IMR-90 (cell line): ENCODE measurements around the gene SDK1. TPM values are rescaled to one million over a fixed set of nuclear protein-coding genes. Genes with fewer than 3 reads are reported as not detected.

Experiments used
- ATAC-seq: fragments of 200-7000 bp; cut with Tn5 transposase; 2 replicates; pipeline ENCODE4 v1.9.1; 2020; ENCODE audit warnings: low read depth, mild to moderate bottlenecking, moderate library complexity
- BruUV-seq: library from RNA; stranded (reverse); fragments of 400-500 nt; replicated peaks from 2 replicates; lab custom pipeline; 2021; lab: Mats Ljungman, UMichigan
- CTCF ChIA-PET: fragments of 300-600 bp; formaldehyde crosslinking; extraction: SDS; loops from one replicate; lab custom pipeline; 2021; ENCODE audit warnings: antibody characterized with exemption; lab: Yijun Ruan, JAX
- POLR2A ChIA-PET: fragments of 300-600 bp; sonication (Branson Sonifier 250); formaldehyde crosslinking; loops from one replicate; lab custom pipeline; 2022; ENCODE audit warnings: antibody characterized with exemption; ENCODE audit not compliant: unreplicated experiment; lab: Charles Lee
- DNase-seq: peaks from one replicate; pipeline ENCODE4 v3.0.0; 2013
- H2AFZ ChIP-seq: replicated peaks from 2 replicates; pipeline ENCODE3; 2013; ENCODE audit warnings: low read length, mild to moderate bottlenecking; ENCODE audit not compliant: poor library complexity
- H2AK5ac ChIP-seq: 2 replicates; pipeline ENCODE4 v1.6.1; 2013; ENCODE audit warnings: low read depth, low read length, inconsistent platforms
- H2AK9ac ChIP-seq: replicated peaks from 2 replicates; pipeline ENCODE3; 2013; ENCODE audit warnings: mild to moderate bottlenecking, low read depth, low read length, moderate library complexity; ENCODE audit not compliant: poor library complexity
- H2BK120ac ChIP-seq: 2 replicates; pipeline ENCODE4 v1.6.1; 2013; ENCODE audit warnings: low read depth, low read length, inconsistent platforms
- H2BK15ac ChIP-seq: 3 replicates; pipeline ENCODE4 v1.6.1; 2013; ENCODE audit warnings: low read depth, low read length, inconsistent platforms
- H2BK20ac ChIP-seq: 2 replicates; pipeline ENCODE4 v1.6.1; 2013; ENCODE audit warnings: low read depth, mild to moderate bottlenecking, inconsistent platforms, low read length, moderate library complexity
- H2BK5ac ChIP-seq: 2 replicates; pipeline ENCODE4 v1.6.1; 2013; ENCODE audit warnings: mild to moderate bottlenecking, low read depth, low read length, inconsistent platforms; ENCODE audit not compliant: poor library complexity, severe bottlenecking
- H3K14ac ChIP-seq: replicated peaks from 2 replicates; pipeline ENCODE4 v1.6.1; 2013; ENCODE audit warnings: low read depth, low read length, inconsistent platforms
- H3K18ac ChIP-seq: 2 replicates; pipeline ENCODE4 v1.6.1; 2013; ENCODE audit warnings: low read depth, low read length, control low read depth
- H3K23ac ChIP-seq: 2 replicates; pipeline ENCODE4 v1.6.1; 2013; ENCODE audit warnings: low read depth, low read length, inconsistent platforms
- H3K27ac ChIP-seq: 2 replicates; pipeline ENCODE4 v1.5.1; 2013; ENCODE audit warnings: mild to moderate bottlenecking, control low read depth, low read length; ENCODE audit not compliant: insufficient read depth
- H3K27me3 ChIP-seq: 2 replicates; pipeline ENCODE4 v1.6.1; 2013; ENCODE audit warnings: low read length; ENCODE audit not compliant: control insufficient read depth, insufficient read depth
- H3K36me3 ChIP-seq: 2 replicates; pipeline ENCODE4 v1.6.1; 2013; ENCODE audit warnings: low read length, mixed read lengths; ENCODE audit not compliant: control insufficient read depth, insufficient read depth
- H3K4ac ChIP-seq: 2 replicates; pipeline ENCODE4 v1.6.1; 2013; ENCODE audit warnings: low read depth, low read length, inconsistent platforms
- H3K4me1 ChIP-seq: 2 replicates; pipeline ENCODE4 v1.6.1; 2013; ENCODE audit warnings: low read length, mixed read lengths; ENCODE audit not compliant: control insufficient read depth, insufficient read depth
- H3K4me2 ChIP-seq: 2 replicates; pipeline ENCODE4 v1.6.1; 2013; ENCODE audit warnings: low read depth, mild to moderate bottlenecking, control low read depth, low read length, moderate library complexity
- H3K4me3 ChIP-seq: 2 replicates; pipeline ENCODE4 v1.5.1; 2013; ENCODE audit warnings: low read depth, mild to moderate bottlenecking, control low read depth, low read length, moderate library complexity; ENCODE audit not compliant: insufficient read depth
- H3K56ac ChIP-seq: 2 replicates; pipeline ENCODE4 v1.6.1; 2013; ENCODE audit warnings: low read length, inconsistent platforms; ENCODE audit not compliant: insufficient read depth; ENCODE audit errors: extremely low read depth
- H3K79me1 ChIP-seq, 2 experiments: 2 replicates each; pipeline ENCODE4 v1.6.1; 2013; ENCODE audit warnings: low read length in 2 of 2, inconsistent platforms in 1 of 2, low read depth in 1 of 2
- H3K9ac ChIP-seq: 2 replicates; pipeline ENCODE4 v1.6.1; 2013; ENCODE audit warnings: low read depth, low read length, control low read depth
- H3K9me1 ChIP-seq: 2 replicates; pipeline ENCODE4 v1.6.1; 2013; ENCODE audit warnings: low read length, inconsistent platforms; ENCODE audit not compliant: insufficient read depth
- H3K9me3 ChIP-seq: 2 replicates; pipeline ENCODE4 v1.6.1; 2013; ENCODE audit warnings: low read length; ENCODE audit not compliant: control insufficient read depth, insufficient read depth
- H4K20me1 ChIP-seq: 2 replicates; pipeline ENCODE4 v1.6.1; 2013; ENCODE audit warnings: low read length, inconsistent platforms; ENCODE audit not compliant: insufficient read depth
- H4K5ac ChIP-seq: 2 replicates; pipeline ENCODE4 v1.6.1; 2013; ENCODE audit warnings: mild to moderate bottlenecking, low read depth, low read length, control low read depth
- H4K8ac ChIP-seq, 2 experiments: 2 replicates each; pipeline ENCODE4 v1.6.1; 2013; ENCODE audit warnings: low read depth in 2 of 2, low read length in 2 of 2, control low read depth in 1 of 2, inconsistent platforms in 1 of 2
- H4K91ac ChIP-seq: 2 replicates; pipeline ENCODE4 v1.6.1; 2013; ENCODE audit warnings: low read depth, low read length, inconsistent platforms; ENCODE audit not compliant: insufficient read depth
- BHLHE40 ChIP-seq: fragments of 150-350 bp; IDR thresholded peaks from 2 replicates; pipeline ENCODE4 v1.6.1; 2016; ENCODE audit warnings: mild to moderate bottlenecking, low read depth, low read length
- CEBPB ChIP-seq: IDR thresholded peaks from 2 replicates; pipeline ENCODE4 v1.6.1; 2012; ENCODE audit warnings: low read depth, low read length, improper control_type of control experiment
- FOS ChIP-seq: fragments of 150-350 bp; IDR thresholded peaks from 2 replicates; pipeline ENCODE4 v1.6.1; 2016; ENCODE audit warnings: low read depth, low read length
- RCOR1 ChIP-seq: IDR thresholded peaks from 2 replicates; pipeline ENCODE4 v1.6.1; 2012; ENCODE audit warnings: mild to moderate bottlenecking, low read length, improper control_type of control experiment; ENCODE audit not compliant: insufficient replicate concordance
- WGBS, 2 experiments: methylation state at CpG; one replicate each; pipeline versions ENCODE4 v1.1.5 to v1.1.7; 2013; ENCODE audit warnings: missing lambda C conversion rate in 2 of 2; ENCODE audit not compliant: insufficient read length in 1 of 2; ENCODE audit errors: extremely low coverage in 2 of 2; 5-methylcytosine and 5-hydroxymethylcytosine counted together
- dilution Hi-C: fragments of 300-500 bp; cut with HindIII; formaldehyde crosslinking; loops from one replicate; pipeline ENCODE4 v1.14.3; 2018; ENCODE audit warnings: low sequenced_read_pairs; ENCODE audit not compliant: unreplicated experiment
- in situ Hi-C: fragments of 300-500 bp; cut with MboI; formaldehyde crosslinking; loops from 3 replicates; pipeline ENCODE4 v1.14.3; 2019; ENCODE audit warnings: low sequenced_read_pairs, inconsistent platforms, mixed read lengths
- intact Hi-C: fragments of 100-400 bp; cut with micrococcal nuclease; formaldehyde crosslinking; loops from 2 replicates; pipeline ENCODE4 v1.10.0; 2022
- polyA plus RNA-seq, 3 experiments: library from polyadenylated mRNA; depleted of rRNA; stranded (reverse); fragments of >200 nt; gene quantifications; 2 replicates each; pipeline ENCODE4 v1.2.3, GENCODE V29; 2012; ENCODE audit warnings: low replicate concordance in 1 of 3
- total RNA-seq: library from RNA; depleted of rRNA; stranded (reverse); fragments of >200 nt; gene quantifications from 2 replicates; pipeline ENCODE4 v1.2.3, GENCODE V29; 2012
- TF ChIP-seq, protein P1 (sequence below): fragments of 150-350 bp; IDR thresholded peaks from 2 replicates; pipeline ENCODE4 v1.6.1; 2016; ENCODE audit warnings: low read depth, mild to moderate bottlenecking, low read length, moderate library complexity, borderline replicate concordance

The SDK1 gene
- total and polyA plus RNA-seq, 2 of the 4 experiments (the other 2 are of a cell fraction) = 1.5 to 1.6 TPM

GRCh38 chr7:3439333-3440030 lies 138.4 kb downstream of the SDK1 start:
- no peak overlapping the region for H2BK15ac ChIP-seq
- H3K36me3 ChIP-seq = no peaks in the 10 kb centered on the region
- no peaks in the 10 kb centered on the region for H3K27me3 ChIP-seq
- H3K4me1 ChIP-seq = peaks cover 7% of the 10 kb centered on the region
- WGBS, 2 experiments = no CpG with 5 or more reads among the region's 3 CpGs
- CTCF ChIA-PET = interaction anchor here (0.6 to 1.0 kb wide), 3 partner anchors 11 to 836 kb away, joined by 3 to 4 read pairs (median 3); no protein-coding TSS in a partner anchor
- POLR2A ChIA-PET = interaction anchor here (0.6 kb wide), 1 partner anchor 29 kb away, joined by 3 read pairs; no protein-coding TSS in a partner anchor
- BruUV-seq = no TSS peak
- H3K4ac ChIP-seq = peak overlapping the region; percentile 80
- no peaks in the 10 kb centered on the region for H3K9me3 ChIP-seq
- no peak overlapping the region for H4K91ac ChIP-seq
- 0 out of 2 replicates have a peak overlapping the region, but pooled peaks have one; percentile 13 for H3K56ac ChIP-seq
- H4K5ac ChIP-seq = no peak overlapping the region
- peaks cover 3% of the 10 kb centered on the region for H3K9me1 ChIP-seq
- in situ Hi-C loops = no loop called here
- H4K8ac ChIP-seq = peak overlapping the region in 1 of 2 experiments; percentile 31; a peak in 1 of 4 replicates
- peak overlapping the region; percentile 81 for H2BK120ac ChIP-seq
- no peak overlapping the region for H3K4me3 ChIP-seq
- peak overlapping the region; percentile 66 for H3K4me2 ChIP-seq
- H4K20me1 ChIP-seq = no peaks in the 10 kb centered on the region
- no peak overlapping the region for H3K23ac ChIP-seq
- intact Hi-C loops = loop anchor here (2.0 to 10.0 kb wide), 3 partner anchors 135 to 575 kb away; partner anchors contain the start of gene SDK1
- peak overlapping the region; percentile 66 for H2BK20ac ChIP-seq
- peak overlapping the region; percentile 61 for H2AK5ac ChIP-seq
- H3K14ac ChIP-seq = no peak overlapping the region
- H2BK5ac ChIP-seq = peak overlapping the region; percentile 57
- peak; percentile 93 for TF ChIP-seq FOS
- TF ChIP-seq RCOR1 = peak; percentile 27
- TF ChIP-seq CEBPB = peak; percentile 100
- TF ChIP-seq, protein P1, sequence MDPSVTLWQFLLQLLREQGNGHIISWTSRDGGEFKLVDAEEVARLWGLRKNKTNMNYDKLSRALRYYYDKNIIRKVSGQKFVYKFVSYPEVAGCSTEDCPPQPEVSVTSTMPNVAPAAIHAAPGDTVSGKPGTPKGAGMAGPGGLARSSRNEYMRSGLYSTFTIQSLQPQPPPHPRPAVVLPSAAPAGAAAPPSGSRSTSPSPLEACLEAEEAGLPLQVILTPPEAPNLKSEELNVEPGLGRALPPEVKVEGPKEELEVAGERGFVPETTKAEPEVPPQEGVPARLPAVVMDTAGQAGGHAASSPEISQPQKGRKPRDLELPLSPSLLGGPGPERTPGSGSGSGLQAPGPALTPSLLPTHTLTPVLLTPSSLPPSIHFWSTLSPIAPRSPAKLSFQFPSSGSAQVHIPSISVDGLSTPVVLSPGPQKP = no peak
- TF ChIP-seq BHLHE40 = peak; percentile 12; the same call in 1 of the 2 replicates
- H3K27ac ChIP-seq = peak overlapping the region; percentile 61; the same call in 1 of the 2 replicates
- DNase-seq (peak; percentile 99), ATAC-seq (peak; percentile 87)
- dilution Hi-C loops = no loop called here
- H3K9ac ChIP-seq = peak overlapping the region; percentile 39; the same call in 1 of the 2 replicates
- no peak overlapping the region for H2AFZ ChIP-seq
- H3K18ac ChIP-seq = peak overlapping the region; percentile 85
- H2AK9ac ChIP-seq = no peak overlapping the region
- H3K79me1 ChIP-seq = no peaks in the 10 kb centered on the region
